Liver (tissue), 9 donors: Measurements from ENCODE around the gene HCK. TPM values are rescaled to one million over a fixed set of nuclear protein-coding genes. Genes with fewer than 3 reads are reported as not detected.

Experiments used
- DNase-seq: peaks from one replicate; pipeline ENCODE4 v3.0.0-alpha.2; 2017; ENCODE audit warnings: low spot score
- H3K27ac ChIP-seq, 2 donors: one replicate each; pipeline ENCODE4 v1.7.0; 2013; ENCODE audit warnings: inconsistent platforms in 2 of 2, low read length in 2 of 2, control low read depth in 1 of 2, low read depth in 1 of 2, mild to moderate bottlenecking in 1 of 2
- H3K27me3 ChIP-seq, 4 donors: one replicate each; pipeline versions ENCODE4 v1.6.1 to v1.7.0; 2013; ENCODE audit warnings: low read length in 3 of 4, inconsistent platforms in 1 of 4, mild to moderate bottlenecking in 1 of 4, moderate library complexity in 1 of 4; ENCODE audit not compliant: control insufficient read depth in 4 of 4, insufficient read depth in 4 of 4
- H3K36me3 ChIP-seq, 4 donors: one replicate each; pipeline versions ENCODE4 v1.6.1 to v1.7.0; 2013; ENCODE audit warnings: low read length in 3 of 4, mild to moderate bottlenecking in 3 of 4, low read depth in 1 of 4, moderate library complexity in 1 of 4; ENCODE audit not compliant: control insufficient read depth in 4 of 4, insufficient read depth in 3 of 4
- H3K4me1 ChIP-seq, 4 donors: one replicate each; pipeline versions ENCODE4 v1.6.1 to v1.7.0; 2013; ENCODE audit warnings: low read length in 3 of 4, mild to moderate bottlenecking in 3 of 4, moderate library complexity in 1 of 4; ENCODE audit not compliant: control insufficient read depth in 4 of 4, insufficient read depth in 4 of 4
- H3K4me3 ChIP-seq, 3 donors: one replicate each; pipeline versions ENCODE4 v1.6.1 to v1.7.0; 2013; ENCODE audit warnings: low read length in 3 of 3, control low read depth in 1 of 3, low read depth in 1 of 3, mild to moderate bottlenecking in 1 of 3
- H3K9ac ChIP-seq, 2 donors: one replicate each; pipeline ENCODE4 v1.7.0; 2013; ENCODE audit warnings: low read length in 2 of 2, mild to moderate bottlenecking in 2 of 2, moderate library complexity in 2 of 2, control low read depth in 1 of 2, low read depth in 1 of 2
- H3K9me3 ChIP-seq, 4 donors: one replicate each; pipeline versions ENCODE4 v1.6.1 to v1.7.0; 2013; ENCODE audit warnings: low read length in 3 of 4; ENCODE audit not compliant: control insufficient read depth in 4 of 4
- ATF3 ChIP-seq: IDR thresholded peaks from 2 replicates; pipeline ENCODE4 v1.6.1; 2016; ENCODE audit warnings: antibody characterized with exemption
- EGR1 ChIP-seq, 2 donors: IDR thresholded peaks; 2 replicates each; pipeline ENCODE4 v1.6.1; 2016 to 2018; ENCODE audit warnings: antibody characterized with exemption in 2 of 2, low read depth in 2 of 2
- FOXA1 ChIP-seq: IDR thresholded peaks from 2 replicates; pipeline ENCODE4 v1.6.1; 2016; ENCODE audit warnings: antibody characterized with exemption
- FOXA2 ChIP-seq: IDR thresholded peaks from 2 replicates; pipeline ENCODE4 v1.6.1; 2016; ENCODE audit warnings: antibody characterized with exemption
- HNF4A ChIP-seq, 2 donors: conservative IDR thresholded peaks; 2 replicates each; pipeline ENCODE4 v1.6.1; 2016; ENCODE audit warnings: antibody characterized with exemption in 2 of 2, mild to moderate bottlenecking in 2 of 2
- MAX ChIP-seq: IDR thresholded peaks from 2 replicates; pipeline ENCODE4 v1.6.1; 2016; ENCODE audit warnings: antibody characterized with exemption
- RAD21 ChIP-seq, 2 donors: IDR thresholded peaks; 2 replicates each; pipeline ENCODE4 v1.6.1; 2016; ENCODE audit warnings: antibody characterized with exemption in 2 of 2, mild to moderate bottlenecking in 2 of 2
- RXRA ChIP-seq, 2 donors: IDR thresholded peaks; 2 replicates each; pipeline ENCODE4 v1.6.1; 2017 to 2018; ENCODE audit warnings: antibody characterized with exemption in 2 of 2, mild to moderate bottlenecking in 1 of 2
- TAF1 ChIP-seq: conservative IDR thresholded peaks from 2 replicates; pipeline ENCODE4 v1.6.1; 2016; ENCODE audit warnings: antibody characterized with exemption, mild to moderate bottlenecking
- YY1 ChIP-seq: IDR thresholded peaks from 2 replicates; pipeline ENCODE4 v1.6.1; 2016; ENCODE audit warnings: antibody characterized with exemption, mild to moderate bottlenecking
- WGBS: extraction: QIAGEN DNeasy Blood & Tissue Kit; methylation state at CpG from one replicate; pipeline ENCODE4 v1.1.7; 2013; 5-methylcytosine and 5-hydroxymethylcytosine counted together
- polyA plus RNA-seq, 2 donors: library from polyadenylated mRNA; stranded (reverse) in 1 of 2; unstranded in 1 of 2; fragments of 200-250 nt in 1 of 2; fragments of >200 nt in 1 of 2; fragmentation: Nextera tagmentation in 1 of 2; extraction: Ambion mirVana in 1 of 2; gene quantifications; one replicate each; pipeline versions ENCODE4 v1.2.1 to v1.2.3, GENCODE V29; 2013 to 2015
- total RNA-seq, 2 donors: library from RNA; depleted of rRNA; stranded (reverse); fragments of >200 nt; gene quantifications; one replicate each; pipeline ENCODE4 v1.2.3, GENCODE V29; 2014
- TF ChIP-seq, protein P1 (sequence below): IDR thresholded peaks from 2 replicates; pipeline ENCODE4 v1.6.1; 2016; ENCODE audit warnings: antibody characterized with exemption, mild to moderate bottlenecking
- TF ChIP-seq, protein P2 (sequence below): IDR thresholded peaks from 2 replicates; pipeline ENCODE4 v1.6.1; 2016; ENCODE audit warnings: antibody characterized with exemption
- donor health status: healthy.
- donor health status: healthy.
- donor health status: healthy.
- donor health status: healthy.
- donor health status: healthy.

Gene HCK
- total and polyA plus RNA-seq, 4 donors = 1.8 to 20.6 (median 10.2) TPM

DNA sequence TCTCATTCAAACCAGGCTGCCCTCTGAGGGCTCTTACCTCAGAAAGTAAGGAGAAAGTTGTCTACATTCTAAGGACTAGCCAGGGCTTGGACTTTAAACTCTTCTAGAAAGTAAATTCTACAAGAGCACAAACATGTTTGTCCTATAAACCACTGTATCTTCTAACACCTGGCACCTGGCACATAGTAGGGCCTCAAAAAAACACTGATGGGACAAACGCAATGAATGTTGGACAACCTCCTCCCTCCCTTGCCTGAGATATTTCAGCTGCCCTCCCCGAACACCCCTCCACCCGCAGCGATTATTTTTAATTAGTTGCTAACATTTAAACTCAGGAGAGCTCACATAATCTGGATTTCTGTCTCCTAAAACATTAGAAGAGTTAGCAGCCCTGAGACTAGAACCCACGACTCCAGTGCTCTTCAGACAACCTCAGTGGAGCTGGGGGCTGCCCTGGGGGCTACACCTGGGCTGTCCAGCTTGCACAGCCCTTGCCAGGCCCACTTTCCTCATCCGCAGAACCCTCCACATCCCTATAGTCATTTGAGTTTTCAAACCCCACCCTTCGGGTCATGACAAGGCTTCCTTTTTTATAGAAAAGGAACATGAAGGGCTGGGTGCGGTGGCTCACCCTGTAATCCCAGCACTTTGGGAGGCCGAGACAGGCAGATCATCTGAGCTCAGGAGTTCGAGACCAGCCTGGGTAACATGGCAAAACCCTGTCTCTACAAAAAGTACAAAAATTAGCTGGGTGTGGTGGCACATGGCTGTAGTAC is 4.9 kb downstream of the HCK start:
- H3K4me3 ChIP-seq = no peak overlapping the region
- no peaks in the 10 kb centered on the region for H3K36me3 ChIP-seq
- no peak overlapping the region for H3K27ac ChIP-seq
- peaks cover 0 to 4% (median 2%) of the 10 kb centered on the region in 4 donors for H3K4me1 ChIP-seq
- H3K27me3 ChIP-seq = peaks cover 0 to 5% (median 4%) of the 10 kb centered on the region in 4 donors
- H3K9ac ChIP-seq = no peak overlapping the region
- 69% methylated on average over 10 of the region's 10 CpGs for WGBS
- DNase-seq = no peak
- TF ChIP-seq, protein P1, sequence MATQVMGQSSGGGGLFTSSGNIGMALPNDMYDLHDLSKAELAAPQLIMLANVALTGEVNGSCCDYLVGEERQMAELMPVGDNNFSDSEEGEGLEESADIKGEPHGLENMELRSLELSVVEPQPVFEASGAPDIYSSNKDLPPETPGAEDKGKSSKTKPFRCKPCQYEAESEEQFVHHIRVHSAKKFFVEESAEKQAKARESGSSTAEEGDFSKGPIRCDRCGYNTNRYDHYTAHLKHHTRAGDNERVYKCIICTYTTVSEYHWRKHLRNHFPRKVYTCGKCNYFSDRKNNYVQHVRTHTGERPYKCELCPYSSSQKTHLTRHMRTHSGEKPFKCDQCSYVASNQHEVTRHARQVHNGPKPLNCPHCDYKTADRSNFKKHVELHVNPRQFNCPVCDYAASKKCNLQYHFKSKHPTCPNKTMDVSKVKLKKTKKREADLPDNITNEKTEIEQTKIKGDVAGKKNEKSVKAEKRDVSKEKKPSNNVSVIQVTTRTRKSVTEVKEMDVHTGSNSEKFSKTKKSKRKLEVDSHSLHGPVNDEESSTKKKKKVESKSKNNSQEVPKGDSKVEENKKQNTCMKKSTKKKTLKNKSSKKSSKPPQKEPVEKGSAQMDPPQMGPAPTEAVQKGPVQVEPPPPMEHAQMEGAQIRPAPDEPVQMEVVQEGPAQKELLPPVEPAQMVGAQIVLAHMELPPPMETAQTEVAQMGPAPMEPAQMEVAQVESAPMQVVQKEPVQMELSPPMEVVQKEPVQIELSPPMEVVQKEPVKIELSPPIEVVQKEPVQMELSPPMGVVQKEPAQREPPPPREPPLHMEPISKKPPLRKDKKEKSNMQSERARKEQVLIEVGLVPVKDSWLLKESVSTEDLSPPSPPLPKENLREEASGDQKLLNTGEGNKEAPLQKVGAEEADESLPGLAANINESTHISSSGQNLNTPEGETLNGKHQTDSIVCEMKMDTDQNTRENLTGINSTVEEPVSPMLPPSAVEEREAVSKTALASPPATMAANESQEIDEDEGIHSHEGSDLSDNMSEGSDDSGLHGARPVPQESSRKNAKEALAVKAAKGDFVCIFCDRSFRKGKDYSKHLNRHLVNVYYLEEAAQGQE = no peak
- TF ChIP-seq TAF1 = no peak
- no peak for TF ChIP-seq ATF3
- no peak for TF ChIP-seq MAX
- TF ChIP-seq RAD21 (IDR thresholded peaks at IDR 0.05) = no peak
- TF ChIP-seq FOXA1 = no peak
- TF ChIP-seq HNF4A (conservative IDR thresholded peaks at IDR 0.05) = no peak
- no peak for TF ChIP-seq RXRA (IDR thresholded peaks at IDR 0.05)
- TF ChIP-seq EGR1 (IDR thresholded peaks at IDR 0.05; ENCODE audit: low read depth in 2 of 2) = no peak
- TF ChIP-seq FOXA2 = no peak
- TF ChIP-seq, protein P2, sequence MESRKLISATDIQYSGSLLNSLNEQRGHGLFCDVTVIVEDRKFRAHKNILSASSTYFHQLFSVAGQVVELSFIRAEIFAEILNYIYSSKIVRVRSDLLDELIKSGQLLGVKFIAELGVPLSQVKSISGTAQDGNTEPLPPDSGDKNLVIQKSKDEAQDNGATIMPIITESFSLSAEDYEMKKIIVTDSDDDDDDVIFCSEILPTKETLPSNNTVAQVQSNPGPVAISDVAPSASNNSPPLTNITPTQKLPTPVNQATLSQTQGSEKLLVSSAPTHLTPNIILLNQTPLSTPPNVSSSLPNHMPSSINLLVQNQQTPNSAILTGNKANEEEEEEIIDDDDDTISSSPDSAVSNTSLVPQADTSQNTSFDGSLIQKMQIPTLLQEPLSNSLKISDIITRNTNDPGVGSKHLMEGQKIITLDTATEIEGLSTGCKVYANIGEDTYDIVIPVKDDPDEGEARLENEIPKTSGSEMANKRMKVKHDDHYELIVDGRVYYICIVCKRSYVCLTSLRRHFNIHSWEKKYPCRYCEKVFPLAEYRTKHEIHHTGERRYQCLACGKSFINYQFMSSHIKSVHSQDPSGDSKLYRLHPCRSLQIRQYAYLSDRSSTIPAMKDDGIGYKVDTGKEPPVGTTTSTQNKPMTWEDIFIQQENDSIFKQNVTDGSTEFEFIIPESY = no peak
- TF ChIP-seq YY1 = no peak
- no peaks in the 10 kb centered on the region for H3K9me3 ChIP-seq

GRCh38 chr20:32057656-32058184 is 5.7 kb downstream of the HCK start:
- no peak overlapping the region for H3K27ac ChIP-seq
- peaks cover 0 to 5% (median 4%) of the 10 kb centered on the region in 4 donors for H3K27me3 ChIP-seq
- 77% methylated on average over 8 of the region's 8 CpGs for WGBS
- H3K9me3 ChIP-seq = no peaks in the 10 kb centered on the region
- no peaks in the 10 kb centered on the region for H3K36me3 ChIP-seq
- peaks cover 0 to 1% (median 0%) of the 10 kb centered on the region in 4 donors for H3K4me1 ChIP-seq
- TF ChIP-seq, protein P1 = no peak
- no peak overlapping the region for H3K9ac ChIP-seq
- DNase-seq = no peak
- no peak overlapping the region for H3K4me3 ChIP-seq
